Activated CD4-positive, alpha-beta T cell treated with anti-CD3 and anti-CD28 coated beads, Interleukin-2, amount 10 ng/mL, durations not matched to agents 24 days and 14 days (primary cell): ENCODE results near the gene PARK7. TPM values are rescaled to one million over a fixed set of nuclear protein-coding genes. Genes with fewer than 3 reads are reported as not detected.

Experiments used
- DNase-seq: peaks from one replicate; pipeline ENCODE4 v3.0.0; 2022
- H3K27ac Mint-ChIP-seq: one replicate; pipeline ENCODE4 v1.8.0; 2022; ENCODE audit warnings: mild to moderate bottlenecking, mixed read lengths
- H3K27me3 Mint-ChIP-seq: one replicate; pipeline ENCODE4 v1.8.0; 2022; ENCODE audit warnings: mixed read lengths
- H3K36me3 Mint-ChIP-seq: one replicate; pipeline ENCODE4 v1.8.0; 2022; ENCODE audit warnings: low read depth, mild to moderate bottlenecking, mixed read lengths
- H3K4me1 Mint-ChIP-seq: one replicate; pipeline ENCODE4 v1.8.0; 2021; ENCODE audit warnings: mixed read lengths
- H3K4me3 Mint-ChIP-seq: one replicate; pipeline ENCODE4 v1.8.0; 2022; ENCODE audit warnings: mild to moderate bottlenecking, moderate library complexity, mixed read lengths
- H3K9me3 Mint-ChIP-seq: one replicate; pipeline ENCODE4 v1.8.0; 2021; ENCODE audit warnings: mixed read lengths
- intact Hi-C: fragments of 100-400 bp; cut with micrococcal nuclease; formaldehyde crosslinking; loops from one replicate; pipeline ENCODE4 v1.15.1; 2023
- total RNA-seq: library from RNA; stranded (reverse); gene quantifications from 2 replicates; pipeline ENCODE4 v1.2.3, GENCODE V29; 2022

The PARK7 gene
- total RNA-seq, 1 donor from 2014 or later = 409 TPM

DNA sequence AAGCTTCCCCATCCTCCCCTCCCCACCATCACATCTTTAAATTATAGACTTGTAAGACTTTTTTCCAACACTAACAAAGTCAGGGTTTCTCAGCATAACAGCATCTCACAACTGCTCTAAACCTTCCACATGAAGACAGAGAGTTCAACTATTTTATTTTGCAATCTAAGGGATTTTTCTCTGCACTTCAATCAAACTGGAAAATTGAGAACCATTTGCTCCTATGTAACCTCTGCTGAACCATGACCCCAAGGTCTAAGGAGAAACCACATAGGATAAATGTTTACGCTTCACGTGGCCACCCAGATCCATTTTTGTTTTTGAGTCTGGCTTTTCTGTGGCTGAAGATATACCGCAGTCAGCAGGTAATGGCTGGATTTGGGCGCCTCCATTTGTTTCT, 51.4 kb downstream of the PARK7 start:
- DNase-seq = no peak
- Mint-ChIP-seq H3K9me3 (no peaks in the 10 kb centered on the region), H3K4me3 (no peak overlapping the region), H3K36me3 (no peaks in the 10 kb centered on the region), H3K4me1 (peaks cover 3% of the 10 kb centered on the region), H3K27me3 (peaks cover 17% of the 10 kb centered on the region), H3K27ac (no peak overlapping the region)
- intact Hi-C loops = no loop called here

DNA sequence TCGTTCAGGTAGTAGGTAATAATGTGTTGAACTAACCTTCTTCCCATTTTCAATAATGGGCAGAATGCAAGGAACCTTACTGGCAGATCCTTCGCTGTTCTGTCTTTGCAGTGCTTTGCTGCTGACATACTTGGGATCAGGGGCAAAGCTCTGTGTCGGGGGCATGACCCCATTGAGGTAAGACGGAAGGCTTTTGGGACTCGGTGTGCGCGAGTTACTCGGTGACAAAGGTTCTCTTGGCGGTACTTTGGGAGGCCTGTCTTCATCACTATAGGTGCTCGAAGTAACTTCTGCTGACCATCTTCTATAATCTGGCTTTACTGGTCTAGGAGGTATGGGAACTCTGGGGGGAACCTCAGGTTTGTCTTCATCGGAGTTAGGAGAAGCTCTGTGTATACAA, 51.9 kb downstream of the PARK7 start:
- H3K4me1 Mint-ChIP-seq = peaks cover 3% of the 10 kb centered on the region
- H3K4me3 Mint-ChIP-seq = no peak overlapping the region
- no peak overlapping the region for H3K27ac Mint-ChIP-seq
- DNase-seq = no peak
- intact Hi-C loops = no loop called here
- no peaks in the 10 kb centered on the region for H3K36me3 Mint-ChIP-seq
- H3K9me3 Mint-ChIP-seq = no peaks in the 10 kb centered on the region
- H3K27me3 Mint-ChIP-seq = peaks cover 19% of the 10 kb centered on the region

DNA sequence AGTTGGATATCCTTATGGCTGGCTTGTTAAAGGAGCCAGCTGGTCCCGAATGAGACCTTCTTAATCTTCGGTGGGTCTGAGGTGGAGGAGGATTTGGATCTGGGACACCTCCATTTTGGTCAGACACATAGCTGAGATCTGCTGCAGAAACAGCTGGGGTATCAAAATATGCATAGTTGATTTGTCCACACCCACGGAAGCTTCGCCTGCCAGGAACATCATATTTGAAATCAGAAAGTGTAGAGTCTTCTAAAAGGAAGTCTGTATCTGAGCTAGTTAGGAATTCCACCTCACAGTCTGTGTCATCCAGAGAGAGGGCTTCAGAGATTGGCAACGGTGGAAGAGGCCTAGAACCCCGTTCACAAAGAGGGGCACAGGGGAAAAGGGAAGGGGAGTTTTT, 52.3 kb downstream of the PARK7 start:
- no peak for DNase-seq
- H3K4me3 Mint-ChIP-seq = no peak overlapping the region
- H3K27me3 Mint-ChIP-seq = peaks cover 20% of the 10 kb centered on the region
- no peaks in the 10 kb centered on the region for H3K36me3 Mint-ChIP-seq
- intact Hi-C loops = loop anchor here (2.0 kb wide), 1 partner anchor 31 kb away; no protein-coding TSS in a partner anchor
- H3K27ac Mint-ChIP-seq = no peak overlapping the region
- H3K9me3 Mint-ChIP-seq = no peaks in the 10 kb centered on the region
- peaks cover 3% of the 10 kb centered on the region for H3K4me1 Mint-ChIP-seq

DNA sequence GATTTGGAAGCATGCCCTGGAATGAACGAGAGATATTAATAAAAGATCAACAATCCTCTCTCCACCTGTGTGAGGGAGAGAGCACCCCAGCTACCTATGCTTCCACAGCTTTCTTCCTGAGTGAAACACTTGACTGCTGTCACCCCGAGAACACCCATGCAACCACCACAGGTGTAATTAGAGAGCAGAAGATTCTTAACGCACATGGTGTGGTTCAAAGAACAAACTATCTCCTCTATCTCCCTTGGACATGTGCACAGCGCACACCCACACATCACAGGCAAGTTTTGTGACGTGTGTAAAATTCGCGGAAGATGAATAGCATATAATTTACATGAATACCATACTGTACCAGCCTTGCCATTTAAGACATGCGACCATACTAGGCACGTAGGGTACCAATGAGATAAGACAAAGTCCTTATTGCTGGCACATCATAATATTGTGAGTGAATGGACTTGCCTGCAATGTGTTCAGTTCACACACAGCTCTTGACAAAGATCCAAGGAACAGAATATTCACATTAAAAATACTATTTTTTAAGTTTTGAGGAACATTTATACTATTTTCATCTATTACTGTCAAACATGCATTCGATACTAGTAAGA, 53.0 kb downstream of the PARK7 start:
- intact Hi-C loops = loop anchor here (2.0 kb wide), 1 partner anchor 32 kb away; no protein-coding TSS in a partner anchor
- Mint-ChIP-seq H3K9me3 (no peaks in the 10 kb centered on the region), H3K4me3 (no peak overlapping the region), H3K36me3 (no peaks in the 10 kb centered on the region), H3K27ac (no peak overlapping the region), H3K27me3 (peaks cover 26% of the 10 kb centered on the region), H3K4me1 (peaks cover 3% of the 10 kb centered on the region)
- no peak for DNase-seq

DNA sequence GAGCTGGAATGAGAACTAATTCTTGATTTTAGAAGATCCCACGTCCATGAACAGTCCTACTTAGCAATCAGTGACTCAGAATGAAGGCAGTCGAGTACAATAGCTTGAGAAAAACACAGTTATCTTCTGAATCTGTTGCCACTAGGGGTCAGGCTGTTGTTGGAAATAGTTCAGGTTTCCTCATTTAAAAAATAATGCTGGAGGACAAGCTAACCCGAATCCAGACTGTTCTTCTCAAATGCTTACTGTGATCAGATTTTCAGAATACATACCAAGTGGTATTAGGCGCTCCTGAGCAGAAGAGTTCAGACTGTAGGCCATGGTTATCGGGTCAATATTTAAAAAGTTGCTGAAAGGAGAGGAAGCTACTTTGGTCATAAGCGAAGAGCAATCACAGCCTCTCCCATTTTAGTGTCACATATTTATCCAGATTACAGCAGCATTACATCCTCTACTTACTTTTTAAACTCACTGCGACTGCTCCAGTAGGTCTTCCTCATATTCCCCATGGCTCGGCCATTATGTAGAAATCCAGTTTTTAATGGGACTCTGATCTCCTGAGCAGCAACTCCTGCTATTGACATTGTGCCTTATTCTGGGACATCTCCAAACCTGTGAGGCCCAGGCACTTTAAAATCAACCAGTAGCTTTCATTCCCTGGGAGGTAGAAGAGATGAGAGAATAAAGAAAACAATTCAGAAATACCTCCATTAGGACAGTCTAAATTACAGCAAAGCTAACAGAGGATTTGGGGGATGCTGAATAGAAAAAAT, 53.7 kb downstream of the PARK7 start:
- peaks cover 3% of the 10 kb centered on the region for H3K4me1 Mint-ChIP-seq
- H3K36me3 Mint-ChIP-seq = no peaks in the 10 kb centered on the region
- no peak overlapping the region for H3K27ac Mint-ChIP-seq
- H3K27me3 Mint-ChIP-seq = peaks cover 32% of the 10 kb centered on the region
- H3K9me3 Mint-ChIP-seq = no peaks in the 10 kb centered on the region
- peak; percentile 85 for DNase-seq
- H3K4me3 Mint-ChIP-seq = no peak overlapping the region
- intact Hi-C loops = loop anchor here (1.0 to 5.0 kb wide), 4 partner anchors 32 to 832 kb away; no protein-coding TSS in a partner anchor

DNA sequence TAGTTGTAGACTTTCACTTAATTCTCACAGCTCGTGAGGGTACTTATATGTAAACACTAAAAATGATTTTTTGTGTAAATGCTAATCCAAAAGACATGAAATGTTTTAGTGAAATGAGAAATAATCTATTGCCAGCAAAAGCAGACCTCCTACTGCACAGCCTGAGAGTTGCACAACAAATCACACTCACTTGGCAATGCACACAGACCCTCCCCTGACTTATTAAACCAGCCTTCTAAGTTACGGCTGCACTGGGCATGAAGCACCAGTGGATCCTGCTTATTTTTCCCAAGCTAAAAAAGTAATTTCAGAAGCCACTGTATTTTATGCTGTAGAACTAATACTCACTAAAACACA, 54.3 kb downstream of the PARK7 start:
- Mint-ChIP-seq H3K27ac (no peak overlapping the region), H3K4me1 (peaks cover 3% of the 10 kb centered on the region), H3K4me3 (no peak overlapping the region), H3K36me3 (no peaks in the 10 kb centered on the region), H3K27me3 (peaks cover 32% of the 10 kb centered on the region), H3K9me3 (no peaks in the 10 kb centered on the region)
- intact Hi-C loops = loop anchor here (1.0 to 5.0 kb wide), 4 partner anchors 33 to 832 kb away; no protein-coding TSS in a partner anchor
- no peak for DNase-seq

DNA sequence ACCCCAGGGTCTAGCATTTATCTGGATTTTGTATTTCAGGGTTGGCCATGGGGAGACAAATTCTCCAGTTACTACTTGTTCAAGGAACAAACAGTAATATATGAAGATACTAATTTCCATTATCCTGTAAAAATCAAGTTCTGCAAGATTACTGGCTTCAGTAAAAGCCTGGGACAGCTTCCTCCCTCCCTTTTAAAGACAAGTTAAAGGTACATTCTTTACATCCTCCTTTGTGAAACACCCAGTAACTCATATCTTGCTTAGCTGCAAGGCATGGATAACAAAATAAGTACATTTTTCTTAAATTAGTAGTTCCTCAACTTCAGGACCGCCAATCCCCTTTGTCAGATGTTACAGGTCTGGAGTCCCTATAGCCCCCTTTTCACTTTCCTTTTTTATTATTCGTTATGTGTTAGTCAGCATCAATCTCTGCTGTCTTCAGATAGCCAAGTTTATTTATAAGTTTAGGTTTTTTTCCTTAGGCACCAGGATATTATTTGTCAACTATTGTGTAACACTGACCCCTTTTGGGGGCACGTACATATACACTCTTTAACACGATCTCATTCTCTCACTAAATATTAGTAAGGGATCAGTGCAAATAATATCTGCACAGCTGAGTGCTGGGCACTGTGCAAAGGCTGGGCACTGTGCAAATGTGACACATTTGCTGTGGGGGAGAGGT, 54.8 kb downstream of the PARK7 start:
- Mint-ChIP-seq H3K36me3 (no peaks in the 10 kb centered on the region), H3K4me1 (peaks cover 3% of the 10 kb centered on the region), H3K4me3 (no peak overlapping the region), H3K9me3 (no peaks in the 10 kb centered on the region), H3K27me3 (peaks cover 34% of the 10 kb centered on the region), H3K27ac (no peak overlapping the region)
- intact Hi-C loops = loop anchor here (5.0 kb wide), 1 partner anchor 831 kb away; no protein-coding TSS in a partner anchor
- DNase-seq = no peak

DNA sequence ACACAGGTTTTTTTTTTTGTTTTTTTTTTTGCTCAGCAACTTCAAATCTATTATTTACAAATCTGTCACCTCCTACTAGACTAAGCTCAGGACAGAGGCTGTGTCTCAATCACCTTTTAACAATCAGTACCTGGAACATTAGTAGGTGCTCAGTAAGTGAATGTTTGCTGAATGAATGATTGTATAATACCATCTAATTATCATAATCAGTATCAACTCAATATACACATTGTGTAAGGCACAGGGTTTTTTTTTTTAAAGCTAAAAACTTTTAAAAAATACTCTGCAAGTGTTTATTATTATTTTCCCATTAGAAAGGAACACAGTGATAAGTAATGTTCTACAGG, 55.4 kb downstream of the PARK7 start:
- Mint-ChIP-seq H3K4me1 (peaks cover 3% of the 10 kb centered on the region), H3K4me3 (no peak overlapping the region), H3K27ac (no peak overlapping the region), H3K27me3 (peaks cover 37% of the 10 kb centered on the region), H3K36me3 (no peaks in the 10 kb centered on the region), H3K9me3 (no peaks in the 10 kb centered on the region)
- DNase-seq = no peak
- intact Hi-C loops = loop anchor here (5.0 kb wide), 1 partner anchor 830 kb away; no protein-coding TSS in a partner anchor

DNA sequence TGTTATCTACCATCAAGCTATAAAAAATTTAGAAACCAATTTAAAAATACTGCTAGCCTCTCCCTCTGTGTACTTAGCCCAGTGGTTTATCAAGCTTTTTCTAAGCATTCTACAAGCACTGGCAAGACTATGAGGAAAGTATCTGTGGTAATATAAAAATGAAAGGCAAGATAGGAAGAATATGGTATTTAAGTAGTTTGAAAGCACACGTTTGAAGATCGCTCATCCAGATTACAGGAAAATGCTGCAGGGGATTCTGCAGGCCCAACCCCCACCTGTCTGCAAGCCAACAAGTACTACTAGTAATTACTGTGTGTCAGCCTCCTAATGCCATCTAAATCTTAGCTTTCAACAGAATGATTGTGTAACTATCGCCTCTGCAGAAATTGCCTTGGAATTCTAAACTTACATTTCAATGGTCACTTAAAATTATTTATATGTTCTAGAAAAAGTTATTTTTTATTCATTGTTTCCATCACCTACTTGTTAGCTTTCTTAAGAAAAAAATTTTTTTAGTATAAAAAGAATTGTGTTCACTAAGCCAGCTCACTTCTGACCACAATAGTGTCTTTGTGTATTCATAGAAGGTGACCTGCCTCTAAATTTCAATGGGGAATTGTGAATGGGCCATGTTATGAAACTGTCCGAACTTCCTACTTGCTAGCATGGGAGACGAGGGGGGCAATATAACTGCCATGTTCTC, 56.1 kb downstream of the PARK7 start:
- Mint-ChIP-seq H3K36me3 (no peaks in the 10 kb centered on the region), H3K27ac (no peak overlapping the region), H3K27me3 (peaks cover 44% of the 10 kb centered on the region), H3K4me3 (no peak overlapping the region), H3K4me1 (peaks cover 3% of the 10 kb centered on the region), H3K9me3 (no peaks in the 10 kb centered on the region)
- intact Hi-C loops = loop anchor here (5.0 kb wide), 1 partner anchor 830 kb away; no protein-coding TSS in a partner anchor
- DNase-seq = no peak

DNA sequence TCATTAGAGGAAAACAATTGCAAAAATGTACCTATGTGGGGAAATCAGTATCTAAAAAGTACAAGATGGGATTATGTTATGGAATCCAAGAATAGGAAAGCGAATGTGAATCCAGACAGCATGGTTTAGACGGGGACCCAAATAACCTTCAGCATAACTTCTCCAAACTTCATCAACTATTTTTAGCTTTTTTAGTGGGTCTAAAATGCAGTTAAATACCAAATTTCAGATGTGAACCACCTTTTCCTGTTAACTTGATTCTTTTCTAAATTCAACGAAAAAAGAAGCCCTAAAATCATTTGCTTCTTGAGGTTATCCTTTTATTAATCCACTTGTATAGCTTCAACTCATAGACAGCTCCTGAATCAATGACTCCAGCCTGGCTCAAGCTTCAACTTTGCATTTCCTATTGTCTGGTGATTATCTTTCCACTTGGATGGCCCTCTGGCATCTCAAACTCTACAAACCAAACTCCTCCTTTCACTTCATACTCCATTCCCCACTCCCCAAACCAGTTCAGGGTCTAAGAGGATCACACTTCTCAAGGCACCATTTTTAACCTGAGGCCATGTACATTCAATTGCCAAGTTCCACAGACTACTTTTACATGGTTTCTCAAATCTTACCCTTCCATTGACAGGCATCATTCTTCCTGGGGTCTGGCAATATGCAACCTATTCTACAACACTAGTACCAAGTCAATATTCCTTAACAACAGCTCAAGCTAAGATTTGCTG, 57.1 kb downstream of the PARK7 start:
- Mint-ChIP-seq H3K36me3 (no peaks in the 10 kb centered on the region), H3K4me1 (peaks cover 3% of the 10 kb centered on the region), H3K27ac (no peak overlapping the region), H3K9me3 (no peaks in the 10 kb centered on the region), H3K27me3 (peaks cover 52% of the 10 kb centered on the region), H3K4me3 (no peak overlapping the region)
- DNase-seq = no peak
- intact Hi-C loops = loop anchor here (5.0 kb wide), 1 partner anchor 829 kb away; no protein-coding TSS in a partner anchor

DNA sequence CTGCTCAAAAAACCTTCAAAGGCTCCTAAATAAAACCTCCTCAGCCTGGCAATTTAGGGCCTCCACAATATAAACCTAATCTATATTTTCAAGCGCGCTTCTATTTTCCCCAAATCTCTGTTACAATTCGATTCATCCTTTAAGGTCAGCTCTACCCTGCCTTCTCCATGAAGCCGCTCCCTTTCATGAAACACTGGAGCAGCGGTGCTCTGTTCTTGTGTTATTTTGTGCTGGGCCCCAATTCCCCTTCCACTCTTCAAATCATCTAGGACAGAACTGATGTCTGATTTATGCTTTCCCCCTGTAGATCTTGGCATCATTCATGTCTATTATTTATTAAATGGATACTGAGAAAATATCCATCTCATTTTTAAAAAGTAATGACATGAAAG, 57.7 kb downstream of the PARK7 start:
- H3K27ac Mint-ChIP-seq = no peak overlapping the region
- H3K27me3 Mint-ChIP-seq = peaks cover 58% of the 10 kb centered on the region
- no peaks in the 10 kb centered on the region for H3K9me3 Mint-ChIP-seq
- intact Hi-C loops = loop anchor here (5.0 kb wide), 1 partner anchor 828 kb away; no protein-coding TSS in a partner anchor
- no peak overlapping the region for H3K4me3 Mint-ChIP-seq
- no peaks in the 10 kb centered on the region for H3K36me3 Mint-ChIP-seq
- DNase-seq = no peak
- H3K4me1 Mint-ChIP-seq = peaks cover 3% of the 10 kb centered on the region

DNA sequence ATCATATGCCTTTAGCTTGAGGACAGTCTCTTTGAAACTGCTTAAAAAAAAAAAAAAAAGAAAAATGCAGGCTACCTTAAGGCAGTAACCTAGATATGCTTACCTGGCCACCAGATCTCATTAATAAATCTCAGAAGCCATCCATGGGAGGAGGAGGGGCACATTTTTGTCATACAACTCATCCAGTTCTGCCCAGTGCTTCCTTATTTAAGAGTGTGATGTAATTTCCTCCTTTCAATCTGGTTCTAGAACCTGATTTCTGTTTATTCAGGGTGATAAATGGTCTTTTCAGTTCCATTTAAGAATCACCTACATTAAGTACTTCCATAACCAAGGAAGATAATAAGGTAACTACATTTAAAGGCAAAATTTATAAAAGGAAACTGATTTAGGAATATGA, 58.5 kb downstream of the PARK7 start:
- peaks cover 2% of the 10 kb centered on the region for H3K4me1 Mint-ChIP-seq
- no peaks in the 10 kb centered on the region for H3K9me3 Mint-ChIP-seq
- peaks cover 66% of the 10 kb centered on the region for H3K27me3 Mint-ChIP-seq
- H3K36me3 Mint-ChIP-seq = no peaks in the 10 kb centered on the region
- no peak for DNase-seq
- H3K27ac Mint-ChIP-seq = no peak overlapping the region
- no peak overlapping the region for H3K4me3 Mint-ChIP-seq
- intact Hi-C loops = no loop called here

DNA sequence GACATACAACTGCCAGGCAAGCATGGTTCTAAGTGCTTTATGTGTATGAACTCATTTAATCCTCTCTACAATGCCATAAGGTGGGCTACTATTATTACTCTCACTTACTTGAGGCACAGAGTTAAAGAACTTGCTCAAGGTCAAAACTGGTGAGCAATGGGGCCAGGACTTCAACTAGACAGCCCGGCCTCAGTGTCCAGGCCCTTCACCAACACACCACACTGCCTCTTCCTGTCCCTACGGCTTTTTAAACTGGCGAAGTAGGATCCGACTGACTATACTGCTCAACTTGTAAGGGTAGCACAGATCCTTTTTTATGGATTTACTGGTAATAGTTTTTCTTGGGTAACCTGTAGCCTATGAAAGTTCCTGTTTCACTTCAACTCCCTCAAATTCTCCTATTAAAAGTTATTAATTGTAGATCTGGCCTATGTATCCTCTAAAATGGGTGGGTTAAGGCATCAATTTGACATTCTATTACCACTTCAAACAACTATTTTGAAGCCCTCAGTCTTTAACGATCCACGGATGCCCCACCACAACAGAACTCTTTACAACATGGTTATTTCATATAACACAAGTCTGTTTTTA, 60.3 kb downstream of the PARK7 start:
- no peaks in the 10 kb centered on the region for H3K36me3 Mint-ChIP-seq
- intact Hi-C loops = no loop called here
- H3K4me3 Mint-ChIP-seq = no peak overlapping the region
- DNase-seq = no peak
- no peak overlapping the region for H3K27ac Mint-ChIP-seq
- H3K27me3 Mint-ChIP-seq = peaks cover 64% of the 10 kb centered on the region
- peaks cover 8% of the 10 kb centered on the region for H3K4me1 Mint-ChIP-seq
- H3K9me3 Mint-ChIP-seq = no peaks in the 10 kb centered on the region
